HG02840 (cell line): Measurements from ENCODE around the gene SERPINB6.
"Not testable (repeated sequence)": the region's sequence is repeated elsewhere in the genome, so short reads cannot be mapped to it uniquely, and the experiment has no call there.

Source experiments
- ATAC-seq: cut with Tn5 transposase; IDR thresholded peaks from one replicate; pipeline ENCODE4 v1.9.1; 2021; ENCODE audit warnings: mild to moderate bottlenecking, moderate library complexity, moderate number of reproducible peaks; ENCODE audit not compliant: unreplicated experiment, low FRiP score

The SERPINB6 gene

GRCh38 chr6:2971420-2972218 lies at the start of gene SERPINB6:
TSS of gene SERPINB6 (minus strand) at chr6:2971567. CDS start at chr6:2959332, 12,235 bp downstream.
- ATAC-seq, result no peak

GRCh38 chr6:3019749-3020320 lies 48.5 kb upstream of the SERPINB6 start:
- ATAC-seq, result no peak

GRCh38 chr6:3019065-3019464 lies 47.7 kb upstream of the SERPINB6 start:
- no peak for ATAC-seq

- ATAC-seq, result no peak
These were observed 45.9 kb upstream of the SERPINB6 start for GRCh38 chr6:3017304-3017703.

- ATAC-seq, result no peak
These were observed 45.3 kb upstream of the SERPINB6 start for GRCh38 chr6:3016473-3017280.

- ATAC-seq, result no peak
These were observed 43.8 kb upstream of the SERPINB6 start for GRCh38 chr6:3015144-3015543.

- ATAC-seq, result no peak
These were observed 43.3 kb upstream of the SERPINB6 start for GRCh38 chr6:3014675-3015066.

- no peak for ATAC-seq
These were observed 42.7 kb upstream of the SERPINB6 start for GRCh38 chr6:3013901-3014674.

GRCh38 chr6:3013486-3013885 lies 42.1 kb upstream of the SERPINB6 start:
- no peak for ATAC-seq

GRCh38 chr6:3011592-3011991 lies 40.2 kb upstream of the SERPINB6 start:
- no peak for ATAC-seq

GRCh38 chr6:3011158-3011557 lies 39.8 kb upstream of the SERPINB6 start:
- ATAC-seq, result no peak

- ATAC-seq, result no peak
These were observed 38.6 kb upstream of the SERPINB6 start for GRCh38 chr6:3009930-3010329.

- not testable (repeated sequence) for ATAC-seq
These were observed 37.4 kb upstream of the SERPINB6 start for GRCh38 chr6:3008712-3009265.

GRCh38 chr6:3007571-3007970 lies 36.2 kb upstream of the SERPINB6 start:
- ATAC-seq, result no peak

- ATAC-seq, result no peak
These were observed 35.1 kb upstream of the SERPINB6 start for GRCh38 chr6:3006476-3006875.

GRCh38 chr6:3005874-3006273 lies 34.5 kb upstream of the SERPINB6 start:
- no peak for ATAC-seq

GRCh38 chr6:3005077-3005476 lies 33.7 kb upstream of the SERPINB6 start:
- no peak for ATAC-seq

GRCh38 chr6:3003226-3003625 lies 31.9 kb upstream of the SERPINB6 start:
- ATAC-seq, result not testable (repeated sequence)

GRCh38 chr6:3001773-3002293 lies 30.5 kb upstream of the SERPINB6 start:
- ATAC-seq, result no peak
